Left lung (tissue), 10 donors: ENCODE data around the gene TTL. TPM values are rescaled to one million over a fixed set of nuclear protein-coding genes. Genes with fewer than 3 reads are reported as not detected.
"Not testable (repeated sequence)": the region's sequence is repeated elsewhere in the genome, so short reads cannot be mapped to it uniquely, and the experiment has no call there.

Experiments used
- ATAC-seq: fragments of 200-7000 bp; cut with Tn5 transposase; one replicate; pipeline ENCODE4 v1.9.1; 2020; ENCODE audit warnings: moderate library complexity
- DNase-seq, 4 donors: peaks; one replicate each; pipeline ENCODE4 v3.0.0-alpha.2; 2013 to 2020
- H3K27ac ChIP-seq, 2 donors: fragments of 200-600 bp; sonication (generic) in 1 of 2; one replicate each; pipeline versions ENCODE4 v1.5.0 to v1.8.0; 2020 to 2021
- H3K27me3 ChIP-seq, 2 donors: fragments of 200-600 bp; sonication (generic) in 1 of 2; one replicate each; pipeline versions ENCODE4 v1.5.0 to v1.8.0; 2020 to 2021
- H3K36me3 ChIP-seq, 2 donors: fragments of 200-600 bp; sonication (generic) in 1 of 2; one replicate each; pipeline versions ENCODE4 v1.5.0 to v1.8.0; 2020 to 2021
- H3K4me1 ChIP-seq, 2 donors: fragments of 200-600 bp; one replicate each; pipeline ENCODE4 v1.8.0; 2021
- H3K4me3 ChIP-seq, 2 donors: fragments of 200-600 bp; sonication (generic) in 1 of 2; one replicate each; pipeline versions ENCODE4 v1.5.0 to v1.8.0; 2020 to 2021; ENCODE audit warnings: mild to moderate bottlenecking in 1 of 2
- H3K9me3 ChIP-seq, 2 donors: fragments of 200-600 bp; sonication (generic) in 1 of 2; one replicate each; pipeline versions ENCODE4 v1.5.0 to v1.8.0; 2020 to 2021
- intact Hi-C, 2 donors: fragments of 100-400 bp; cut with DNase I; formaldehyde crosslinking; loops; one replicate each; pipeline versions ENCODE4 v1.11.2 to v1.14.2; 2022
- polyA plus RNA-seq, 6 donors: library from polyadenylated mRNA; unstranded; fragments of 120-200 nt; gene quantifications; one replicate each; pipeline ENCODE4 v1.2.1, GENCODE V29; 2013; ENCODE audit not compliant: insufficient read length in 6 of 6
- total RNA-seq, 2 donors: library from RNA; stranded (reverse); fragmentation: NEBNext Ultra II Directional; extraction: Animal tissue kit (Norgen Biotek cat#: 25700); gene quantifications; one replicate each; pipeline ENCODE4 v1.2.1, GENCODE V29; 2021
- TF ChIP-seq, protein P1 (sequence below), 2 donors: fragments of 200-600 bp; sonication (generic) in 1 of 2; IDR thresholded peaks; one replicate each; pipeline versions ENCODE4 v1.5.0 to v1.8.0; 2021; ENCODE audit warnings: antibody characterized with exemption in 2 of 2
- donor health status: DM: no; HTN: yes; CAD: no.
- donor health status: DM: no; HTN: no; CAD: no.

TTL gene
- total and polyA plus RNA-seq, 8 donors, result 40.1 to 62.3 (median 52.7) TPM

GRCh38 chr2:112516801-112517200 is 34.8 kb downstream of the TTL start:
- intact Hi-C loops, result no loop called here
- TF ChIP-seq, protein P1, sequence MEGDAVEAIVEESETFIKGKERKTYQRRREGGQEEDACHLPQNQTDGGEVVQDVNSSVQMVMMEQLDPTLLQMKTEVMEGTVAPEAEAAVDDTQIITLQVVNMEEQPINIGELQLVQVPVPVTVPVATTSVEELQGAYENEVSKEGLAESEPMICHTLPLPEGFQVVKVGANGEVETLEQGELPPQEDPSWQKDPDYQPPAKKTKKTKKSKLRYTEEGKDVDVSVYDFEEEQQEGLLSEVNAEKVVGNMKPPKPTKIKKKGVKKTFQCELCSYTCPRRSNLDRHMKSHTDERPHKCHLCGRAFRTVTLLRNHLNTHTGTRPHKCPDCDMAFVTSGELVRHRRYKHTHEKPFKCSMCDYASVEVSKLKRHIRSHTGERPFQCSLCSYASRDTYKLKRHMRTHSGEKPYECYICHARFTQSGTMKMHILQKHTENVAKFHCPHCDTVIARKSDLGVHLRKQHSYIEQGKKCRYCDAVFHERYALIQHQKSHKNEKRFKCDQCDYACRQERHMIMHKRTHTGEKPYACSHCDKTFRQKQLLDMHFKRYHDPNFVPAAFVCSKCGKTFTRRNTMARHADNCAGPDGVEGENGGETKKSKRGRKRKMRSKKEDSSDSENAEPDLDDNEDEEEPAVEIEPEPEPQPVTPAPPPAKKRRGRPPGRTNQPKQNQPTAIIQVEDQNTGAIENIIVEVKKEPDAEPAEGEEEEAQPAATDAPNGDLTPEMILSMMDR (IDR thresholded peaks at IDR 0.05), result no peak
- ATAC-seq, result no peak
- DNase-seq, result no peak
- peaks cover 0 to 6% of the 10 kb centered on the region in 2 donors for H3K9me3 ChIP-seq
- H3K27ac ChIP-seq, result no peak overlapping the region
- no peaks in the 10 kb centered on the region for H3K27me3 ChIP-seq
- H3K36me3 ChIP-seq, result peaks cover 0 to 57% of the 10 kb centered on the region in 2 donors
- no peaks in the 10 kb centered on the region for H3K4me1 ChIP-seq
- no peak overlapping the region for H3K4me3 ChIP-seq

- H3K4me3 ChIP-seq, result no peak overlapping the region
- ATAC-seq, result no peak
- DNase-seq, result no peak
- H3K9me3 ChIP-seq, result peaks cover 0 to 6% of the 10 kb centered on the region in 2 donors
- no peaks in the 10 kb centered on the region for H3K27me3 ChIP-seq
- no peak overlapping the region for H3K27ac ChIP-seq
- TF ChIP-seq, protein P1 (IDR thresholded peaks at IDR 0.05), result no peak
- H3K36me3 ChIP-seq, result peaks cover 0 to 73% of the 10 kb centered on the region in 2 donors
- H3K4me1 ChIP-seq, result no peaks in the 10 kb centered on the region
- intact Hi-C loops, result no loop called here
Measured at GRCh38 chr2:112518807-112519206, 36.9 kb downstream of the TTL start.

- TF ChIP-seq, protein P1 (IDR thresholded peaks at IDR 0.05), result no peak
- H3K9me3 ChIP-seq, result peaks cover 0 to 6% of the 10 kb centered on the region in 2 donors
- H3K4me1 ChIP-seq, result no peaks in the 10 kb centered on the region
- H3K4me3 ChIP-seq, result no peak overlapping the region
- peaks cover 0 to 75% of the 10 kb centered on the region in 2 donors for H3K36me3 ChIP-seq
- intact Hi-C loops, result no loop called here
- ATAC-seq, result no peak
- no peak overlapping the region for H3K27ac ChIP-seq
- H3K27me3 ChIP-seq, result no peaks in the 10 kb centered on the region
- no peak for DNase-seq
Measured at GRCh38 chr2:112519506-112519905, 37.5 kb downstream of the TTL start.

DNA sequence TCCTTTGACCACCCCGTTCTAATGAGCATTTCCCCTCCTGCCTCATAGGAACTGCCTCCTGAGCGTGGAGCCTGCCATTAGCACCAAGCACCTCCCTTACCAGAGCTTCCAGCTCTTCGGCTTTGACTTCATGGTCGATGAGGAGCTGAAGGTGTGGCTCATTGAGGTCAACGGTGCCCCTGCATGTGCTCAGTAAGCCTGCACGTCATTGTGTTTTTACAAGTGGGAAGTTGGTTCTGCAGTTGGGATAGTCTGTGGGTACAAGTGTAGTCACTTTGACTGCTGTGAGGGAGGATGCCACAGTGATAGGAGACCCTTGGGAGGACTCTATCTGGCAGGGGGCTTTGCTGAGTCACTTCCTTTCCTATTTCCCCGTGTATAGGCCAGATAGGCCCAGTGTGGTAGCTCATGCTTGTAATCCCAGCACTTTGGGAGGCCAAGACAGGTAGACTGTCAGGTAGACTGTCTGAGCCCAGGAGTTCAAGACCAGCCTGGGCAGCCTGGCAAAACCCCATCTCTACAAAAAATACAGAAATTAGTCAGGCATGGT is 38.4 kb downstream of the TTL start:
- H3K27ac ChIP-seq, result no peak overlapping the region
- H3K27me3 ChIP-seq, result no peaks in the 10 kb centered on the region
- H3K4me1 ChIP-seq, result no peaks in the 10 kb centered on the region
- H3K4me3 ChIP-seq, result no peak overlapping the region
- intact Hi-C loops, result no loop called here
- TF ChIP-seq, protein P1 (IDR thresholded peaks at IDR 0.05), result no peak
- H3K36me3 ChIP-seq, result peaks cover 0 to 68% of the 10 kb centered on the region in 2 donors
- DNase-seq (no peak), ATAC-seq (no peak)
- no peaks in the 10 kb centered on the region for H3K9me3 ChIP-seq

DNA sequence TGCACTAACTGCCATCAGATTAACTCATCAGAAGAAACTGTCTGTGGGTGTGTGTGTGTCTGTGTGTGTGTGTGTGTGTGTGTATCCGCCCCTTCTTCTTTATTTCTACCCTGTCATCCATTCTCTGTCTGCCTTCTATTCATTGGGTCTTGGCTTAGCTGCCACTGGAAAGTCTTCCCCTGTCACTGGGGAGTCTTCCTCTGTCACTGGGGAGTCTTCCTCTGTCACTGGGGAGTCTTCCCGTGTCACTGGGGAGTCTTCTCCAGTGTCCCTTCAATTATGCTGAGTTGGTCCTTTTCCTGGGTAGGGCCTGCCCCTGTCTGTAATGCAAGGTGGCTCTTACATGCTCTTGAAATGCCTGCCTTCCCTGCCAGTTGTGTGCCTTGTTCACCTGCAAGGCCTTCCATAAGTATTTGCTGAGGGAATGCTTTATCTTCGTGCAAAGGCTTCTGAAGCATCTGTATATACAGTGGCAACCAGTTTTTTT is 41.4 kb downstream of the TTL start:
- H3K4me1 ChIP-seq, result no peaks in the 10 kb centered on the region
- H3K27me3 ChIP-seq, result no peaks in the 10 kb centered on the region
- intact Hi-C loops, result no loop called here
- DNase-seq (no peak), ATAC-seq (no peak)
- no peak overlapping the region for H3K4me3 ChIP-seq
- peaks cover 0 to 58% of the 10 kb centered on the region in 2 donors for H3K36me3 ChIP-seq
- TF ChIP-seq, protein P1 (IDR thresholded peaks at IDR 0.05), result no peak
- H3K27ac ChIP-seq, result no peak overlapping the region
- no peaks in the 10 kb centered on the region for H3K9me3 ChIP-seq

GRCh38 chr2:112524276-112524675 is 42.3 kb downstream of the TTL start:
- intact Hi-C loops, result not testable (repeated sequence)

More at GRCh38 chr2:112524276-112524675, 42.3 kb downstream of the TTL start:
- H3K27ac ChIP-seq, DNase-seq, ATAC-seq, H3K4me1 ChIP-seq, H3K27me3 ChIP-seq, H3K4me3 ChIP-seq, H3K9me3 ChIP-seq: not testable (repeated sequence)
- peaks cover 0 to 58% of the 10 kb centered on the region in 2 donors for H3K36me3 ChIP-seq
